Activated effector memory CD4-positive, alpha-beta T cell treated with anti-CD3 and anti-CD28 coated beads, Interleukin-2, amount 50 U/mL, for 16 hours (primary cell): ENCODE data around the gene CHCHD6.

Experiments
- DNase-seq: peaks from one replicate; pipeline ENCODE4 v3.0.0-alpha.2; 2020

CHCHD6 gene

DNA sequence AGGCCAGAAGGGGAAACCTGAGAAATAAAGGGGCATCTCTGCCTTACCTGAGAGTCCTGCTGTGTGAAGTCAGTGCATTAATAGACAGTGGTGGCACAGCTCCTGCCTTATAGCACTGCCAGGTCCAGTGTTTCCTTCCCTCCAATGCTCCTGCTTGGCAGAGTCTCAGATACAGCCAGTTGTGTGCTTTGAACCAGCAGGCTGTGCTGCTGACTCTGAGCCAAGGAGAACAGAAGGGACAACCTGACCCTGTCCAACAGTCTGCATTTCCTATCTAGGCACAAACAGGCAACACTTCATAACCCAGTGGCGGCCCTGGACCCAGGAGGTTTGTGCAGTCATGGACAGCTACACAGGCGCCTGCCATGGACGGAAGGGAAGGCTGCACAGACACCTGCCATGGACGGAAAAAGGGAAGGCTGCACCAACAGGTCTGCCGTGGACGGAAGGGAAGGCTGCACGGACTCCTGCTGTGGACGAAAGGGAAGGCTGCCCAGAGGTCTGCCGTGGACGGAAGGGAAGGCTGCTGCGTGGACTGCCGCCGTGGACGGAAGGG, 245.0 kb downstream of the CHCHD6 start:
- no peak for DNase-seq

DNA sequence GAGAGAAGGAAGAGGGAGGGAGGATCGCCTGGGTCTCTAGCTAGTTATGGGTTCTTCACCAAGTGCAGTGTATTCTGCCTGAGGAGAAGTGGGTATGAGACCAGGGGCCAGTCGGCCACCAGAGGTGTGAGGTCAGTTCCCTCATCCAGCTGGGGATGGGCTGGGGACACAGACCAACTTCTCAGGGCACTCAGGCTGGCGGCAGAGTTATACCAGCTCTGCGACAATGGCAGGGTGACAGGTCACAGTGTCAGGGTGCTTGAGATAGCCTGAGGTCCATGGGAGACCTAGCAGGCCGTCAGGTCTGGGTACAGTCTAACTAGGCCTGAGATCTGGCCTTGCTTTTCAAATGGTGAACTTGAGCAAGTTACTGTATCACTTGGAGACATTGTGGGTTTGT, 247.5 kb downstream of the CHCHD6 start:
- DNase-seq, result peak; percentile 33

DNA sequence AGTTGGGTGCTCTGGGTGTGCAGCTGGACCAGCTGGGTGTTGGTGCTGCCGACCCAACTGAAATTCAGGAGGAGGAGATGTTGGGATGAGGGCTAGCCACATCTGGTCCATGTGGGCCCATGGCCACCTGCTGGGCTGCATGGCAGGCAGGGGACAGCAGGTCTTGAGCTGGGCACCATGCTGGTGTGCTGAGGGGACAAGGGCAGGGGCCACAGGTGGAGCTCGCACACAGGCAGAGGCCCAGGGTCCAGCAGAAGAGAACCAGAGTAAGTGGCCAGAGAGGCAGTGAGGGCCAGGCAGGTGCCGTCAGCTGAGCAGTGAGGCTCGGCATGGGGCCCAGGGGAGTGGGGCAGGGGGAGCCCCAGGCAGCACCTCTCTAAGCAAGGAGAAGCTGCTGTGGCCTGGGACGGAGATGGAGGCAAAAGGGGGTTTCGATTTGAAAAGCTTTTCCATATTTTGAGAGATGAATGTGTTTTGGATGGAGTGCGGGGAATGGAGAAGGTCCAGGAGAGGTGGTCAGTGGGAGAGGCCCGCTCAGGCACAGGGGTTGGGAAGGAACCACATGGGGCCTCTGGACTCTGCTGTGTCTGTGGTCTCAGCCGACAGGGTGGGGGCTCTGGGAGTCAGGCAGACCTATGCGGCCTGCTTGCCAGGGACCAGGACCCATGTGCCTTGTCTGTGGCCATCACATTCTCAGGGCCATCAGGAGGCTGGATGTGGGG, 248.4 kb downstream of the CHCHD6 start:
- peak; percentile 34 for DNase-seq

DNA sequence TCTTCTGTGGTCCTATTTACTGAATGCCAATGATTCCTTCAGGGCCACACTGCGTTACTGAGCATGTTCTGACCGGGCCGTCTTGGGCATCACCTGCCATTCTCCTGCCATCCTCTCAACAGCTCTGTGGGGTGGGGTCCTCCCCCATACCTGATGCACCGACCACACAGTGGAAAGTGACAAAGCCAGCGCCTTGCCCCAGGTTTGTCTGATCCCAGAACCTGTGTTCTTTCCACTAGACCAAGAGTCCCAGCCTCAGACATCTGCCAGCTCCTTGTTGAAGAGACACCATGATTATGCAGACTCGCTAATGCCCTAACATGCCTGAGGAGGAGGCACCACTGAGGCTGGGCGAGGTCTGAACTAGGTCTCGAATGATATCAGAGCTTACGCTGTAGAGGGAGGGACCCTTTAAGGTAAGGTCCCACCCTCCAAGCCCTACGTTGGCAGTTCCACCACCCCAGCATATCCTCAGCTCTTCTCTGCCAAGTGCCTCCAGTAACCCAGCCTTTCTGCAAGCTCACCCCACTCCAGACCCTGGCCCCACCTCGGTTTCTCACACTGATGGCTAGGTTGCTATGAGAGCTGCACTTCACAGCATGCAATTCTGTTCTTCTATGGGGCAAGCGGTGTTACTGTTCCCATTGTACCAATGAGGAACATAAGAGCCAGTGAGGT, 249.1 kb downstream of the CHCHD6 start:
- DNase-seq, result peak; percentile 37

DNA sequence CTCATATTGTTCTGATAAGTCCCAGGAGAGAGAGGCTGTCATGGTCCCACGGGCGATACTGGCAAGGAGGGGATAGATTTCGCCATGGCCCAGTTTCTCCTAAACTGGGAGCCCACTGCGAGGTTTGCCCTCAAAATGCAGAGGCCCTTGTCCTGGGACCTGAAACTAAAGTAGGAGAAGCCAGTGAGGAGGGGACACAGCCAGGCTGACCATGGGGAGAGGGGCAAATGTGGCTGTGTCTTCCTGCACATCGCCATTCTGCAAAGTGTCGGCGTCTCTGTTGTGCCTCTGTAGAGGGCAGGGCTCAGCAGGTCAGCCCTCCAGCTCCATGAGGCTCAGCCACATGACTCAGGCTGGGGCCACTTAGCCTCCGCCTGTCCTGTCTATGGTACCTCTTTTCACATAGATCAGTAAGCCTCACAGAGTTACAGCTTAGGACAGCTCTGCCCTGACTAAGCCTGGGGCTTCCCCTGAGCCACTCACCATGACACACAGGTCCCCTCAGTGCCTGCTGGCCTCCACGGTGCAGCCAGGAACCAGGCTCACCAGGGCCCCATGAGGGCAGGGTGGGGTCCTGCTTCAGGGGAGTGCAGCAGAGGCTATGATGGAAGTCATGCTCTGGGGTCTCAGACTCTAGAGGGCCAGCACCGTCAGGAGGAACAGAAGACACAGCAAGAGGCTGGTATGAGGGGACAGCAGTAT, 250.3 kb downstream of the CHCHD6 start:
- DNase-seq, result no peak

DNA sequence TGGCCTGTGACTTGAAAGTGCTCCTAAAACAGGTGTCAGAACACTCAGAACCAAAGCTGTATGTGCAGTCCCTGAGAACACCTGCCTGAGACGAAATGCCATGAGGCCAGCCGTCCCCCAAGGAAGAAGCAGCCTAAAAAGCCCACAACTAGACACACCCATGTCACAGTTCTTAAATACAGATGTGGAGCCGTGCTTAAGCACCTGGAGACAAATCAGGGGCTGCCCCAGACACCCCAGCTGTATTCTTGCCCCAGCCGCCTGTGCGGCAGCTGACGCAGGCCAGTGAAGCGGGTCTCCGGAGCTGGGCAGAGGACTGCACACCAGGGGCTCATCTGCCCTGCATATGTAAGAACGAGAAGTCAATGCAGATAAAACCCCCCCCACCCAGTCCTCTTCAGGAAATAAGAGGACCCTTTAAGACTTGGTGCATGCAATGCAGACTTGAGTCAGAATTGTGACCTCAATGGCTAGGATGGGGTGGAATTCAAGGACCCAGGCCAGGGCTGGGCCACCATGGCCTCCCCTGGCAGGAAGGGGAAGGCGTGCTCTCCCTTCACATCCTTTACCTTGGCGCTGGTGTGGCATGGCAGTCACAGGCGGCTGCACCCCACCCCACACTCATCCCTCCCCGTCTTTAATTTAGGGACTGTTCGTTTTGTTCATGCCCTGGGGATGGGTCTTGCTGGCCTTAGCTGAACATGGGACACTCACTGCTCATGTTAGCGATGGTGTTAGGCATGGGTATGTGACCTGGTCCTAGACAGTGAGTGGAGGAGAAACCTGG, 251.2 kb downstream of the CHCHD6 start:
- no peak for DNase-seq

DNA sequence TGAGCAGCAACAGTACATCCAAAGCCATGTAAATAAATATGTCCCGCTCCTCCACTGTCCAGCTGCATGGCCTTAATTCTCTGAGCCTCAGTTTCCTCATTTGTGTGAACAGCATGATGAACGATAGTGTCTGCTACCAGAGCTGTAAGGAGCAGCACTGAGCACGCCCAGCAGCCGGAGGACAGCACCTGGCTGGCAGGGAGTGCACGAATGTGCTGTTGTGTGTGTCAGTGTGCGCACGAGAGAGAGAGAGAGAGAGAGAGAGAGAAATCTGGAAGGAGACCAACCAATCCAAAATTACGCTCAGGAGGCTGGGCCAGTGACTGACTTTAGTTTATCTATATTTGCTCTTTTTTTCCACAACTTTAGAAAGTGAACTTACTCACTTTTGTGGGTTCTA, 252.3 kb downstream of the CHCHD6 start:
- DNase-seq, result no peak

DNA sequence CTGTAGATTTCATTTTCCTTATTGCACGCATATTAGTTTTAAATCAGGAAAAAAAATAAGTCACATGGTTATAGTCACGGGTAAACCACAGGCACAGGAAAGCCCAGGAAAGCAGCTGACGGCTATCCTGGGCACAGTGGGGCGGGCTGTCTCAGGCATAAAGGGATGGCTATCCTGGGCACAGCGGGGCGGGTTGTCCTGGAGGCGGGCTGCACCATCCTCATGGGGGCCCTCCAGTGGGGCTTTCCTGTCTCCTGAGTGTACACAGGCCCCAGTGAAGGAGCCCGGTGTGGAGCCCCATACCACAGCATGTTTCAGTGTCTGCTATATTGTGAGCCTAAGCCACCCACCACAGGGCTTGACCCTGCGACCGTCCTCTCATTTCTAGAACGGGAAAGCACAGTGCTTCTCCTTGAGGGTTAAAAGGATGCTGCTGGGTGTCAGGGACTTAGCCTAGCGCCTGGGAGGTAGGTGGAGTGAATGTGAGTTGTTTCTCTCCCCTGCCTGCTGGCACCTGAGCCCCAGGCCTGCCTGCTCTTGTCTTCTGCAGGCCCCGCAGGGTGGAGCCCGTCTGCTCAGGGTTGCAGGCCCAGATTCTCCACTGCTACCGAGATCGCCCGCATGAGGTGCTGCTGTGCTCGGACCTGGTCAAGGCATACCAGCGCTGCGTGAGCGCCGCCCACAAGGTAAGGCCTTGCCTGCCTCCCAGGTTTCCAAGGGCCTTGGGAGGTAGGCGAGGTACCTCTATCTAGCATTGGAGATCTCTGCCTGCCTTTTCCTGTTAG, 253.0 kb downstream of the CHCHD6 start:
- DNase-seq, result no peak

DNA sequence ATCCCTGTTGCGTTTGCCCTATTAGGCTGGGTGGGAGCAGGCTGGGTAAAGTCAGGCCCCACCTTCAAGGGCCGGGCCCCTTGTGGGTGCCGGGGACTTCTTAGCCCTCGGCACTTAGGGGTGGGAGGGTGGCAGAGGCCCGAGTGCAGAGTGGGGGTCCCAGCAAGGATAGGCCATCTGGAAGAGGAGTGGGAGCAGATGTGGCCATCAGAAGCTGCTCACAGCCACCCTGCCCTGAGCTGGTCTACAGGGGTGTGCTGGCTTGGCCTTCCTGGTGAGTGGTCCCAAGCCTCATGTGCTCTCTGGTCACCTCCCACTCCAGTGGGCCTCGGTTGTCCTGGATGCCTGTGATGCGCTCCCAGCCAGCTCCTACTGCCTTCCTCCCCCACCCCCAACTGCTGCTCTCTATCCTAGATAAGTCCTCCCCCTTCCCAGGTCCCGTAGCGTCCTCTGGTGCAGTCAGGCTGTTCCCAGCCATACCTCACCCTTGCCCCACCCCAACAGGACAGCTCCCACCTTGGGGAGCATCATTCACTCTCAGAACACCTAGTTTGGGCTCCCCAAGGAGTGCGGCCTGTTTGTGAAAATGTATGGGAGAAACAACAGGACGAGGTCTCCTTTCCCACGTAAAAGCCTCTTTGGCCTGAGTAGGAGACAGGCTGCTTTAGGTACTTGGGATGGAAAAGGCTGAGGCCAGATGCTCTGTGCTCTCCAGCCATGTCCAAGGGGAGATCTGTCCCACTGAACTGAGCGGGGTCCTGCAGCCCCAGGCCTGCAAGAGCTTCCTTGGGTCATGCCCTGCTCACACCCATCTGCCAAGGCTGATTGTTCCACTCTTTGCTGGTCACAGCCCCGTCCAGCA, 254.0 kb downstream of the CHCHD6 start:
- no peak for DNase-seq

DNA sequence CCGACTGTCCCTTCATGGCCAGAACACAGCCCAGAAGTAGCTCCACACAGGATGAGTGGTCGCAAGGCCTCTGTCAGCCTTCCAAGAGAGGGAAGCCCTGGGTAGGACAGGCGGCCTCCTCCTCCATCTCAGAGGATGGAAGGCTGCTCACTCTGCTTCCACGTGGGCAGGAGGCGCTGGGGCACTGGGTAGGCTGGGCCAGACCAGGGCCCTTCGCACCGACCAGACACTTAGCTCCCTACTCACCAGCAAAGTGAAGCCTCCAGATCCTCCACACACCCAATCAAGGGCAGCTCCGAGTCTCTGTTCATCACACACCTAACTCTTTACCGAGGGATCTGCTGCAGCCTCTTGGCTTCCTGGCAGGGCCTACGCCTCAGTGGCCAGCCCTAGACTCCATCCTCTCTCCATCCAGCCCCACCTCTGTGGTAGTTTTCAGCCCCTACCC, 254.6 kb downstream of the CHCHD6 start:
- DNase-seq, result no peak

DNA sequence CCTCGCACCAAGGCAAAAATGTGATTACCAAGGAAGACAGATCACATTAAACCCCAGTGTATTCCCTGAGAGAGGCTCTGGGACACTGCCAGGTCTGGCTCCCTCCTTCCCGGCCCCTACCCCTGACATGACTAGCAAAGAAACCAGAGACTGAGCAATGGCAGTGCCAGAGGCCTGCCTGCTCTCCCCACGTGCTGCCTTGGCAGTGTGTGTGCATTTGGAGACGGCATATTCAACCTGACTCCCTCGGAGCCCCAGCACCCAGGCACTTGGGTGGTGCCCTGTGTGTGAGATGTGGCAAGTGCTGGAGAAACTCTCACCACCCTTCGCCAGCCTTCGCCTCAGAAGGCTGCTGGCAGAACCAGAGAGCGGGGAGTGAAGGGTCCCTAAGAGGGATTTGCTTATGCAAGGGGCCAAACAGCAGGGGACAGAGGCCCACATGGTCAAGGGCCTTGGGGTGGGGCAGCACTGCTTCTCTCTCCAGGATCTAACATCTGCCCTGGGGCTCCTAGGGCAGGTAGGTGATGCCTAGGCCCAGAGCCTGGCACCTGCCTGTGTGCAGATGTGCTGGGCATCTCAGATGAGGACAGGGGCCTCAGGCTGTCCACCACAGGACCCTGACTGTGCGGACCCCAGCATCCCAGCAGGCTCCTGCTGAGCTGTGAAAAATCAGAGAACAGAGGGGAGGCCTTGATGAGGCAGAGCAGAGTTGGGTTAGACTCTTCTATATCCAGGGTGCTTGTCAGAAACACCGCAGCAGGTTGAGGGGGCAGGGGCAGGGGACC, 255.3 kb downstream of the CHCHD6 start:
- DNase-seq, result no peak

DNA sequence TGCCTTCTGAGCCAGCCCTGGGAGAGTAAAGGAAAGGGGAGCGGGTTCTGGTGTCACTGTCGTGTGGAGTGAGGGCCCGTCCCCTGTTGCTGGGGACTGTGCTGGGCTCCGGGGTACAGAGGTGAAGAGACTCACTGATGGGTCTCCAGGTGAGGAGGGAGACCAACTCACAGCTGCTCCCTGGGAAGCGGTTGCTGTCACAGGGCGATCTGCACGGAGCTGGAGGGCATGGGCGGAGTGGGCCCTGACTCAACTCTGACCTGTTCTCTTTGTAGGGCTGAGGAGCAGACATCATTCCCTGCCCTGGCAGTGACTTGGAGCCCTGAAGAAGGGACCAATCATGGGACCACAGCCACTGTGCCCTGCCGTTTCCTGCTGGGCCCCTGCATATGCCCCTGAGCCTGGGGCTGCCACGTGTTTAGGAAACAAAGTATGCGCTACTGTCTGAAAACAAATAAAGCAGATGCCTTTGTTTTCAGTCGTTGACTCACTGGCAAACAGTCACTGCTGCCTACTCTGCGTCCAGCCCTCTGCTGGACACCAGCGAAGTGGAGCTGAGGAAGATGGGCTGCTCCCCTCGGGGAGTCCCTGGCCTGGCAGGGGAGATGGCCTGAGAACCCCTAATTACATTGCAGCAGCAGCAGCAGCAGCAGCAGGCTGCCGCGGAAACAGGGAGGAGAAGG, 256.0 kb downstream of the CHCHD6 start:
- DNase-seq, result no peak

DNA sequence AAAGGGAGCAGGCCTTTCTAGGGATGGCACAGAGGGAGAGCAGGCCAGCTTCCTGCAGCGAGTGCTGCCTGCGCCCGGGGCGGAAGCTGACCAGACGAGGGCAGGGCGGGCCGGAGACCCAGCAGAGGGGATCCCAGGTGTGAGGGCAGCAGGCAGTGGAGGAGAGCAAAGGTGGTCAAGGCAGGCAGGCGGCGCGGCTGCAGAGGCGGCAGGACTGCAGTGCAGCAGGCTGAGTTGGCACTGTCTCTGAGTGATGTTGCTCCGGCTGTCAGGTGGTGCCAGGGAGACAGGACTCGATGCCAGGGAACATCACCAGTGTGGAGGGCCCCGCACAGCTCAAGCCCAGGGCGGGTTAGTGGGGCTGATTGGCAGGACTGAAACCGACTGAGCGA, 256.6 kb downstream of the CHCHD6 start:
- DNase-seq, result no peak

DNA sequence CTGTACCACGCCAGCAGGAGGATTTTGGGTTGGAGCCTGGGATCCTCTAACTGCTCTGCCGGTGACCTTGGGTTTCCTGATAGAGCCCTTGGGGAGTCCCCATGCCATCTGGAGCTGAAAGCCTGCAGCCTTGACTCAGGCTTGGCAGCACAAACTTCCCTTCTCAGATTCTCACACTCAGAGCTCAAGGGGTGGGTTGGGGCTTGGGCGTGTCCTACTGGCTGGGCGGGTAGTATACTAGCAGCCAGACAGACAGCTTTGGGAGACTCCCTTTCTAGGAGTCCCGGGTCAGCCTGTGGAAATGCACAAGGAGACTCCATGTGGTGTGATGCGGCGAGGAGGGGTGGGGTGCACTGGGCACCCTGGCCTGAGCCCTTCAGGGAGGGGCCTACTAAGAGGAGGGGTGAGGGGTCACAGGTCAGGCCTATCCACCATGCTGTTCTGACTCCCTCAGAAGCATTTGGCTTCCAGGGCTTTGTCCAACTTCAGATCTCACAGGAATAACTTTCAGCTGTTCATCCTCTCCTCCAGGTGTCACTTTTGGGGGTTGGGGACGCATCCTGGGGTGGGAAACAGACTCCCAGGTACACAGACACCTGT, 257.3 kb downstream of the CHCHD6 start:
- DNase-seq, result no peak

DNA sequence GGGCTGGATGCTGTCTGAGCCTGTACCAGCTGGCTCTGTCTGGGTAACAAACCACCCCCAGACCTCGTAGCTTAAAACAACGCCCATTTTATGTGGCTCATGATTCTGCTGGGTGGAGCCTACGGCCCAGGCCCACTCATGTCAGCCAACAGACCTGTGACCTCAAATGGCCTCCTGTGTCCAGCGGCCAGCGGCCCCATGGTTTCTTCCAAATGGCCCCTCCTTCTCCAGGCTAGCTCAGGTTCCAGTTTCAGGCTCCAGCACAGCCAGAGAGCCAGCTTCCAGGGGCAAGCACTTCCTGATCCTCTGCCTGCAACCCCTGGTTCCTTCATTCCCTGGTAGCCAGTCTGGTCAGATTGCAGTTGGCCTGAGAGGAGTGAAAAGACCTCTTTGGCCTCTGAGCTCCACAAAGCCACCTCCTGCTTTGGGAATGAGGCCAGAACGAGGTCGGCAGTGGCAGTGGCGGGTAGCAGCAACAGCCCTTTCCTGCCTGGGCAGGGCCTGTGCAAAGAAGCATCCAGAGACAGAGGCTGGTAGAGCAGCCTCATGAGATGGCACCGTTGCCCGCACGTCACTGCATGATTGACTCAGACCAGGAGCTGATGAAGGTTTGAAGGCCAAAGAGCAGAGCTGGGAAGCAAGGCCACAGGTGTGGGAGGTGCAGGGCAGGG, 257.9 kb downstream of the CHCHD6 start:
- DNase-seq, result no peak

DNA sequence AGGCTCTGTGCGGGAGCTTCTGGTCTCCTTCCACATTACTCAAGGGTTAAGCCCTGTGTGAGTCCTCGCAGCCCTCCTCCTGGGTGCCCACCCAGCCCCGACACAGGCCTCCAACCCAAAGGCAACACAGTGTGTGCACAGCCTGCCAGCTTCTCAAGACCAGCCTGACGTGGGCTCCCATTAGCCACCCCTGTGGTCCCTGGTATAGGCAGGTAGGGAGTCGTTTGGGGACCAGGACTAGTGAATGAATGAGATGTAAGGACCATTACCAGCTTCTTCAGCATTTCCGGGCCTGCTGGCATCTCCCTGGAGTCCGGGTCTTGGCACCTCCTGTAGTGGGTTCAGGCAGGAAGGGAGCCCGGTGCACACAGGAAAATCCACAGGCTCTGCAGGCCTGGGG, 258.7 kb downstream of the CHCHD6 start:
- DNase-seq, result no peak

DNA sequence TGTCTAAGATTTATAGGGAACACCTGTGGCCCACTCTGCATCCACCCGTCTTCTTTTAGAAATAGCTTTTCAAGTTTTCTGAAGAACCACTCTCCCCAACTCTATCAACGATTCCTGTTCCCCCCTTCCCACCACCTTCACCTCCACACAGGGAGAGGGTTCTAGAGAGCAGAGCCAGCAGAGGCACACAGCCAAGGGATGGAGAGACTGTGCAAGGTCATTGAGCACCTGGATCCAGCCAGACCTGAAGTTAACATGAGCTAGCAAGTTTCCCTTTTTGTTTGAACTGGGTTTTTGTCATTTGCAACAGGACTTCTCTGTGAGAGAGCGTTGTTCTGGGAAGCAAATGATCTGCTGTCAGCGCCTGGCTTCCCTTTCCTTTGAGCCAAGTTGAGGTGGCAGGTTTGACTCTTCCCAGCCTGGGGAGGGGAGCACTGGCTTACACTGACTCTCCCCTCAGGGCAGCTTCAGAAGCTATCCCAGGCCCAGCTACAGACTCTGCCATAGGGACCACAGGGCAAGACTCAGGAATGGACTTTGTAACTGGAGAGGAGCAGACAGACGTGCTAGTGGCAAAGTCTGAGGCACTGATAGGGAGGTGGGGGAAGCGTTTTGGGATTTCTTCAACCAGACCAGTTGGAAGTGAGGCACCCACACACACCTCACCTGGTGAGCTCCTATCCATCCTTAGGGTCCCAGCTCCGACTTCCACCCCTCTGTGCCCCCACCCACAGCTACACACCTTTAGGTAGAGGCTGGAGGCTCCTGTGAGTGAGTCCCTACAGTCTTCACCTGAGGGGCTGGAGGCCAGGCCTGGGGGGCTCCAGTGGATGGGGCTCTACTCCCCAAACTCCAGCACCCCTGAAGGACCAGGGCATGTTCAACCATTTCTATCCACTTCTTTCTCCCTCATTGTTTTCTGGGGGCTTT, 259.5 kb downstream of the CHCHD6 start:
- no peak for DNase-seq
